NCI-H460 (cell line): ENCODE data around the gene TMEM271. TPM values are rescaled to one million over a fixed set of nuclear protein-coding genes. Genes with fewer than 3 reads are reported as not detected.

Experiments
- total RNA-seq: library from RNA; depleted of rRNA; stranded (reverse); fragments of >200 nt; shearing (Covaris generic); gene quantifications from 2 replicates; pipeline ENCODE4 v1.2.3, GENCODE V29; 2014; rRNA removed

The TMEM271 gene
- total RNA-seq, 1 experiment from 2014 or later = not detected

Other genes with a start within 250 kb of the TMEM271 start
- 13.4 and 15.8 TPM in 2 replicates for gene ZNF141, start 238.5 kb downstream of the TMEM271 start, total RNA-seq
- 30.9 and 43.0 TPM in 2 replicates for gene ZNF721, start 77.1 kb downstream of the TMEM271 start, total RNA-seq
- gene PIGG, start 77.1 kb downstream of the TMEM271 start, total RNA-seq = 27.0 and 36.0 TPM in 2 replicates
- not detected in 2 replicates for gene PDE6B, start 49.3 kb upstream of the TMEM271 start, total RNA-seq
- gene ATP5ME, start 98.0 kb upstream of the TMEM271 start, total RNA-seq = 307 and 342 TPM in 2 replicates
- gene MYL5, start 98.2 kb upstream of the TMEM271 start, total RNA-seq = 13.4 and 14.2 TPM in 2 replicates
- gene SLC49A3, start 112.9 kb upstream of the TMEM271 start, total RNA-seq = not detected in 2 replicates
- gene PCGF3, start 129.5 kb upstream of the TMEM271 start, total RNA-seq = 28.4 and 29.9 TPM in 2 replicates
- 0.10 and 0.61 TPM in 2 replicates for gene CPLX1, start 249.8 kb upstream of the TMEM271 start, total RNA-seq